MG63 (cell line): ENCODE data around the gene ARSD. TPM values are rescaled to one million over a fixed set of nuclear protein-coding genes. Genes with fewer than 3 reads are reported as not detected.
"Not testable (repeated sequence)": the region's sequence is repeated elsewhere in the genome, so short reads cannot be mapped to it uniquely, and the experiment has no call there.

Experiments used
- DNase-seq: peaks from one replicate; pipeline ENCODE4 v3.0.0-alpha.2; 2020
- H3K27me3 ChIP-seq: fragments of 250-450 bp; sonication (Bioruptor Pico); 2 replicates; pipeline ENCODE4 v1.5.1; 2020; ENCODE audit warnings: mild to moderate bottlenecking, moderate library complexity
- H3K36me3 ChIP-seq: fragments of 250-450 bp; sonication (Bioruptor Pico); 2 replicates; pipeline ENCODE4 v1.5.1; 2020; ENCODE audit warnings: mild to moderate bottlenecking, moderate library complexity
- H3K4me3 ChIP-seq: fragments of 250-450 bp; sonication (Bioruptor Pico); 2 replicates; pipeline ENCODE4 v1.5.1; 2020; ENCODE audit warnings: mild to moderate bottlenecking, moderate library complexity
- H3K9me3 ChIP-seq: fragments of 250-450 bp; sonication (Bioruptor Pico); 2 replicates; pipeline ENCODE4 v1.5.1; 2020; ENCODE audit warnings: mild to moderate bottlenecking, moderate library complexity
- total RNA-seq: library from RNA; depleted of rRNA; stranded (reverse); fragments of >200 nt; shearing (Covaris generic); gene quantifications from 2 replicates; pipeline ENCODE4 v1.2.3, GENCODE V29; 2014; ENCODE audit warnings: low replicate concordance; rRNA removed

ARSD gene, protein sequence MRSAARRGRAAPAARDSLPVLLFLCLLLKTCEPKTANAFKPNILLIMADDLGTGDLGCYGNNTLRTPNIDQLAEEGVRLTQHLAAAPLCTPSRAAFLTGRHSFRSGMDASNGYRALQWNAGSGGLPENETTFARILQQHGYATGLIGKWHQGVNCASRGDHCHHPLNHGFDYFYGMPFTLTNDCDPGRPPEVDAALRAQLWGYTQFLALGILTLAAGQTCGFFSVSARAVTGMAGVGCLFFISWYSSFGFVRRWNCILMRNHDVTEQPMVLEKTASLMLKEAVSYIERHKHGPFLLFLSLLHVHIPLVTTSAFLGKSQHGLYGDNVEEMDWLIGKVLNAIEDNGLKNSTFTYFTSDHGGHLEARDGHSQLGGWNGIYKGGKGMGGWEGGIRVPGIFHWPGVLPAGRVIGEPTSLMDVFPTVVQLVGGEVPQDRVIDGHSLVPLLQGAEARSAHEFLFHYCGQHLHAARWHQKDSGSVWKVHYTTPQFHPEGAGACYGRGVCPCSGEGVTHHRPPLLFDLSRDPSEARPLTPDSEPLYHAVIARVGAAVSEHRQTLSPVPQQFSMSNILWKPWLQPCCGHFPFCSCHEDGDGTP
- 5.9 and 6.6 TPM in 2 replicates for total RNA-seq

DNA sequence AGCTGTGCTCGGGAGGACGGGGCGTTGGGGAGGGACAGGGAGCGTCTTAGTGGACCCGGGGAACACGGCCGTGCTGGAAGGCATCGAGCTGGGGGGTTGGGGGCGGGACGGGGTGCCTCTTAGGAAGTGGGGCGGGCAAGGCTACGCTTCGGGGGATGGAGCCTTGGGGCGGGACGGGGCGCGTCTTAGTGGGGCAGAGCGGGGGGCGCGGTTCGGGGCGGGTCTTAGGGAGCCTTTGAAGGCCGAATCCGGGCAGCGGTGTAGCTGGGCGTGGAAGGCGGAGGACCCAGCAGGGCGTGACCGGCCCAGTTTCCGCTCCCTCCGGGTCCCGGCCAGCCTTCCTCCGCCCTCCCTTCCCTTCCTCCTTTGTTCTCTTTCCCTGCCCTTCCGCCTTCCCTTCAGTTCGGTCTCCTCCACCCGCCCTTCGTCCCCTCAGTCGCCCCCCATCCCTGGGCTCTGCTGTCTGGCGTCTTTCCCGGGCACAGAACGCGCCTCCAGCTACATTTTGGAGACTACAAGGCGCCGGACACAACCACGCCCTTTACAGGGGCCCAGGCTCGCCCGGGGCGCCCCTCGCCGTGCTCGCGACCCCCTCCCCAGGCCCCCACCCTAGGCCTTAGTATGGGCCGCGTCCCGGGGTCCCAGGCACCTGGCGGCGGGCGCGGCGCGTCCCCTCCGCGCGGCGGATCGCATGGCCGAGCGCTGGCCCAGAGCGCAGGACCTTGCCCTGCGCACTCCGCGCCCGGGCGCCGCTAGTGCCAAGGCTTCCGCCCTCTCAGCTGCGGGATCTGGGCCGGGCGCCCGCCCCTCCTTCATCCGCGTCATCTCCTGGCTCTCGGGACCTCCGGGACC, at the start of gene ARSD:
Gene ARSD (minus strand): TSS at position 757 of the 852 bp plus-strand sequence. CDS start 64 bp downstream, at position 693.
- H3K4me3 ChIP-seq: peak within 1 kb of the TSS; percentile 69
- DNase-seq: peak; percentile 84
- H3K27me3 ChIP-seq: no peaks in the 10 kb centered on the region
- no peaks in the 10 kb centered on the region for H3K36me3 ChIP-seq
- no peaks in the 10 kb centered on the region for H3K9me3 ChIP-seq

DNA sequence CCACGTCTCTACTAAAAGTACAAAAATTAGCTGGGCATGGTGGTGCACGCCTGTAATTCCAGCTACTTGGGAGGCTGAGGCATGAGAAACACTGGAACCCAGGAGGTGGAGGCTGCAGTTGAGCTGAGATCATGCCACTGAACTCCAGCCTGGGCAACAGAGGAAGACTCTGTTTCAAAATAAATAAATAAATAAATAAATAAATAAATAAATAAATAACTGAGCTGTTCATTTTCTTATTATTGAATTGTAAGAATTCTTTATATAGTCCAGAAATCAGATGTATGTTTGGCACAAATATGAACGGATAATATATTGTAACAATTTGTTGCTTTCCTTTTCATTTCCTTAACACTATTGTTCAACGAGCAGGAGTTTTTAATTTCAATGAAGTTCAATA, 49.5 kb upstream of the ARSD start:
- H3K36me3 ChIP-seq, DNase-seq, H3K27me3 ChIP-seq, H3K9me3 ChIP-seq, H3K4me3 ChIP-seq: not testable (repeated sequence)

DNA sequence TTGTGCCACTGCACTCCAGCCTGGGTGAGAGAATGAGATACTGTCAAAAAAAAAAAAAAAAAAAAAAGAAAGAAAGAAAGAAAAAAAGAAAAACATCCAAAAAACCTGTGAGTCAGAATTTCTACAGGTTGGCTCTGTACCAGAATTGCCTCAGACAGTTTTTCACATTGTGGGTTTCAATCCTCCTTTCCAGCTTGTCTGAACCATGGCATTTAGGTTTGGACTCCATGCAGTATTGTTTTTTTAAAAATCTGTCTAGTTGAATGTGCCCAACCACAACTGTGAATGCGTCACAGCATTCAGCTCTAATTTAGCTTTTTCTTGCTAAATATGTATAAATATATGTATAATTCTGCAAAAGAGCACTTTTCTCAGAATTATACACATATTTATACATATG, 45.8 kb upstream of the ARSD start:
- no peak for DNase-seq
- H3K36me3 ChIP-seq: no peaks in the 10 kb centered on the region

DNA sequence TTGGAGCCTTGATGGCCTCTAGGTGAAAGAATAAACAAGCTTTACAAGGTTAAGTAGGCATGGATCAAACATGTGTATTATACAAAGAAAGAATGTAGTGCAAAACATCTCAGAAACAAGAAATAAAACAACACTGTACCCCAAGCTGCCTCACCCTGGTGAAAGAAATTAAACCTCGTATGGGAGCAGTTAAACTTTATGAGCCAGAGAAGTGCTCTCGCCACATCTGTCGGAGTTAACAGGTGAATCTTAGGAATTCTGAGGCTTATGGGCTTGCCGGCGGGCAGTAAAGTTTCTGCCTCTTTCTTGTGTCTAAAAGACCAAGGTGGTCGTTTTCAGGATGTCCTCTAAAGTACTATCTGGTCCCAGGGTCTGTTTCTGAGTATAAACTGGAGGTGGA, 43.3 kb upstream of the ARSD start:
- Histone ChIP-seq H3K4me3 (no peak overlapping the region), H3K27me3 (no peaks in the 10 kb centered on the region)
- DNase-seq: no peak

More for the DNA sequence above, 45.8 kb upstream of the ARSD start:
- no peaks in the 10 kb centered on the region for H3K27me3 ChIP-seq
- H3K9me3 ChIP-seq: no peaks in the 10 kb centered on the region
- no peak overlapping the region for H3K4me3 ChIP-seq

DNA sequence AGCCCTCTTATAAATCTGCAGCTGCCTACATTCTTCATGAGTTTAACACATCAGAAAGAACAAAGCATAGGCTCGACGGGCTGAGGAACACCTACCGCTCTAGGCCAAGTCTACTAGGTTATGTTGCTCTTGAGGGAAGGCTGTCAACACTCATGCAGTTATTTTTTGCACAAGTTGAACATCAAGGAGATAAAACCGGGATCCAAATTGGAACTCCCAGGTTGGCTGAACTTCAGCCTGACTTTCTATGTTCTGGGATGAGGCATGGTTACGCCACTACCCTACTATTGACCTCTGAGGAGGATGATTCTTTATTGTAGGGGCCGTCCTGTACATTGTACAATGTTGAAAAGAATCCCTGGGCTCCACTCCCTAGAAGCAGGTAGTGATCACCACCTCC, 39.9 kb upstream of the ARSD start:
- Histone ChIP-seq H3K4me3 (no peak overlapping the region), H3K36me3 (no peaks in the 10 kb centered on the region), H3K27me3 (no peaks in the 10 kb centered on the region), H3K9me3 (no peaks in the 10 kb centered on the region)
- no peak for DNase-seq

More for the DNA sequence above, 43.3 kb upstream of the ARSD start:
- no peaks in the 10 kb centered on the region for H3K36me3 ChIP-seq
- no peaks in the 10 kb centered on the region for H3K9me3 ChIP-seq

DNA sequence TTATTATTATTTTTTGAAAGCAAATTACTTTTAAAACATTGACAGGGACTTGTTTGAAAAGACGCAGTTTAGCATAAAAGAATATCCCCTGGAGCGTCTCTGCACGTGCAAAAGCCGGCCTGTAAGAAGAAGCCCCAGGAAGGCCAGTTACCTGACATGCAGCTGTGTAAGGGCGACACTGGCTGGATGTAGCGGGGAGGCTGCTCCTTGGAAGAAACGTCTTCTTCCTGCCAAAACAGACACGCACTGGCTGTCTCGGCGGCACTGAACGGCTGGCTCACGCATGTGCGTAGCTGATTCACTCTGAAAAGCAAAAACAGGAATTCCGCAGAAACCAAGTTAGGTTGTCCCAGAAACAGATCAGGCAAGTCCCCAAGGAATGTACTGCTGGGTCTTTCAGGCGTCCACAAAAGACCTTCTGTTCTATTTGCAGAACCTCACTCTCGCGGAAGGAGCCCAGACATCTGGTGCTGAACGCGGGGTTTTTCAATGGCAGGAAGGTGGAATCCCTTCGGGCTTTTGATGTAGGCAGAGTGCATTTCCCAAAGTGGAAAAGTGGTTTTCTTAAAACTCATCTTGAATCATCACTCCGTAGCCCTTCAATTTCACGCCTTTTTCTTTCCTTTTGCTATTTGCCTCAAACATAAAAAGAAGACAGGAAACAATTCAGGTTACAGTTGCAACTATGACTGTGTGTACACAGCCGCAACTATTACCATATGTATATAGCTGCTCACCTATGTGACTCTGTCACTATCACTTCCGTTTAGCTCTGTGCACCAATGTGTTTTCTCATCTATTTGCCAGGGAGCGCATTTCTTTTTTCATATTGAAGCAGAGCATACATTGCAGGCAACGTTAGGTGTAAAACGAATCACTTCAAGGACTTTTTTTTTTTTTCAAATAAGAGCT, 39.1 kb upstream of the ARSD start:
- H3K9me3 ChIP-seq: no peaks in the 10 kb centered on the region
- H3K4me3 ChIP-seq: peak overlapping the region; percentile 33
- DNase-seq: peak; percentile 54

DNA sequence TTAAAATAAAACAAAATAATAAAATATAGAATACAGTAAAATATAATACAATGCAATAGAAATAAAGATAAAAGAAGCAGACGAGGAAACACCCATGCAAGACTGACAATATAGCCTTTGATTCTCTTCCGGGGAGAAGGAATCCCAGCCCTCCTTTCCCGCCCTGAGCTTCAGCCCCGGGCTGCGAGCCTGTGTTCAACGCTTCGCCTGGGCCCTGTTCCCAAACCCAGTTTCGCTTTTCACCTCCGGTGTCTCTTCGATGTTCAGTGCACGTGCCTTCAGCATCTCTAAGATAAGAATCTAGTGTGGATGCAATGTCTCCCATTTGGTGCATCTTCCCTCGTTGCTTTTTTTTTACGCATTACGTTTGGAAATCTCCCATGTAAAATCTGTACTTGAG, 38.4 kb upstream of the ARSD start:
- peak; percentile 21 for DNase-seq
- Histone ChIP-seq H3K27me3 (no peaks in the 10 kb centered on the region), H3K4me3 (peak overlapping the region; percentile 33), H3K36me3 (no peaks in the 10 kb centered on the region), H3K9me3 (no peaks in the 10 kb centered on the region)

More for the DNA sequence above, 39.1 kb upstream of the ARSD start:
- Histone ChIP-seq H3K27me3 (no peaks in the 10 kb centered on the region), H3K36me3 (no peaks in the 10 kb centered on the region)

DNA sequence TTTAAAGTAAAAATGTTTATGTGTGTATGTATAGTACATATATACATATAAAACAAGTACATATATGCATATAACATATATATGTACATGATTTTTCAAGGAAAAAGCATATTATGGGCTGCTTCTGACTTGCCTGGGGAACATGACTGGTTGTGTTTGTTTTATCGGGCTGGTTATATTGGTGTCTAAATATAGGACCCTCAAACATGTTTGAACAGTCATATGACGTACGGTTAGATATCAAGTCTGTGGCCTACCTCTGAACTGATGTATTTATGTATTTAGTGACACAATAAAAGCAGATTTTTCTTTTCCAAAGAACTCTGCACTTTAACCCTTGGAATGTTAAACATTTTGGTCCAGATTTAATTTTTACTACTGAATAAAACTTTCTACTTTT, 37.9 kb upstream of the ARSD start:
- Histone ChIP-seq H3K9me3 (no peaks in the 10 kb centered on the region), H3K36me3 (no peaks in the 10 kb centered on the region), H3K4me3 (no peak overlapping the region), H3K27me3 (no peaks in the 10 kb centered on the region)
- DNase-seq: no peak

DNA sequence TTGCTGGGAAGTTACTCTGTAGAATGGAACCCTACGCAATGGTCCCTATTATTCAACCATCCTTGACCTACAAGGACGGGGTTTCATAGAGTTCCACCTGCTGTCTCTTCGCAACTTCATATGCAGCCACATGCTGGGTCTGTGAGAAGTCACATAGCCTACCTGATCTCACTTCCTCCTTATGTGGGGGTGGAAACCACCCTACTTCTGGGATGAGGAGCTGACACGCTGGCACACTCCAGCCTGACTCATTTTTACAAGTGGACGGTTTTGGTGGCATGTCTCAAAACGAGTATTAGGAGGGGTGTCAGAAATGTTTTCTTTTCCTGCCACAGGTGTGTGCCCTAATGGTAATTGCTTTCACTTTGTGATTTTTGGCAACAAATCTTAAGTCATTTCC, 36.8 kb upstream of the ARSD start:
- Histone ChIP-seq H3K36me3 (no peaks in the 10 kb centered on the region), H3K9me3 (no peaks in the 10 kb centered on the region), H3K27me3 (no peaks in the 10 kb centered on the region), H3K4me3 (no peak overlapping the region)
- no peak for DNase-seq

DNA sequence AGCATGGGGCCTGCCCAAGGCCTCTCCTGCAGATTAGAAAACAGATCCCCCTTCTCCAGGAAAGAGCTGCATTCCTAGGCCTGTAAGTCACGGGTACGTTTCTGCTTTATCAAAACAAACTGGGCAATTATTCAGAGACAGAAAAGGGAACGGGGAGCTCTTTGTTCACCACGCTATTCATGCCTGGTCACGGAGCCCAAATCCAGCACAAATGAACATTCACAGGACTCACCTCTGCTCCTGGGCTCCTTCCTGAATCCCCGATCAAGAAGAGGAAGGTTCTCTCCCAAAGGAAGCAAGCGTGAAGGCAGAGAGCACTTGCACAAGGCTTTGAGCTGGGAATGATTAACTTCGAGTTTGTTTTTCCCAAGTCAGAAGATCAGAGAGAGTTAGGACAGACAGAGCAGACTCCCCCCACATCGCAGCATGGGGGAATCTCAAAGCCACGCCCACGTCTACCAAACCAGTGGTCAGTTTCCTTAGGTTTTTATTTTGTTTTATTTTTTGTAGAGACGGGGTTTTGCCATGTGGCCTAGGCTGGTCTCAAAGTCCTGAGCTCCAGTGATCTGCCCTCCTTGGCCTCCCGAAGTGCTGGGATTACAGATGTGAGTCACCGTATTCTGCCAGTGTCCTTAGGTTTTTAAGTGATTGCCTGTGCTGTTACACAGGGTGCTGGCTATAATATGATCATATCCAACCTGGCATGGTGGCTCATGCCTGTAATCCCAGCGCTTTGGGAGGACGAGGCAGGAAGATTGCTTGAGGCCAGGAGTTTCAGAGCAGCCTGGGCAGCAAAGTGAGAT, 35.1 kb upstream of the ARSD start:
- H3K27me3 ChIP-seq, H3K4me3 ChIP-seq, H3K9me3 ChIP-seq, H3K36me3 ChIP-seq: not testable (repeated sequence)
- DNase-seq: peak; percentile 4

DNA sequence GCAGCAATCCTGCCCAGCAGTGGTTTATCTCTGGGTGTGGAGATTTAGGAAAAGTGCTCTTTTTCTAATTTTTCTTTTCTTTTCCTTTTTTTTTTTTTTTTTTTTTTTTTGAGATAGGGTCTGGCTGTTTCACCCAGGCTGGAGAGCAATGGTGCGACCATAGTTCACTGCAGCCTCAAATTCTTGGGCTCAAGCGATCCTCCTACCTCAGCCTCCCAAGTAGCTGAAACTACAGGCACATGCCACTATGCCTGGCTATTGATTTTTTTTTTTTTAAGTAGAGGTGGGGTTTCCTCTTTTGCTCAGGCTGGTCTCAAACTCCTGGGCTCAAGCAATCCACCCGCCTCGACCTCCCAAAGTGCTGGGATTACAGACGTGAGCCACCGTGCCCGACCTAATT, 34.3 kb upstream of the ARSD start:
- not testable (repeated sequence) for H3K27me3 ChIP-seq

DNA sequence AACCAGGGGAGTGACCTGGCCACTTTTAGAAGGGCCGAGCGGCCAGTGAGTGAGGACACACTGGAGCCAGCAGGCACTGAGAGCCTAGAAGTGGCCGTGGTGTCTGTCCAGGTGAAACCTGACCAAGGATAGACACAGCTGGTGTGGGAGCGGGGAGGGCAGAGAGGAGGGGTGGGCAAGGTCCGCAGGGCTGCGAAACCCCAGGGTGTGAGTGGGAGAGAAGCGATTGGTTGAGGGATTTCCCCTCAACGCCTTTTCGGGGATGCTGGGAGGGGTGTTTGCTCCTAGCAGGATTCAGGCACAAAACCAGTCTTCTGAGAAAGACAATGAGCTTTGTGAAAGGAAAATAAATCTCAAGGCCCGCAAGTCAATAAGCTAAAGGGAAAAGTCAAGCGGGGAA, 33.2 kb upstream of the ARSD start:
- no peaks in the 10 kb centered on the region for H3K27me3 ChIP-seq
- no peak for DNase-seq
- H3K4me3 ChIP-seq: no peak overlapping the region
- no peaks in the 10 kb centered on the region for H3K9me3 ChIP-seq
- H3K36me3 ChIP-seq: no peaks in the 10 kb centered on the region

More for the DNA sequence above, 34.3 kb upstream of the ARSD start:
- DNase-seq, H3K9me3 ChIP-seq, H3K4me3 ChIP-seq, H3K36me3 ChIP-seq: not testable (repeated sequence)

DNA sequence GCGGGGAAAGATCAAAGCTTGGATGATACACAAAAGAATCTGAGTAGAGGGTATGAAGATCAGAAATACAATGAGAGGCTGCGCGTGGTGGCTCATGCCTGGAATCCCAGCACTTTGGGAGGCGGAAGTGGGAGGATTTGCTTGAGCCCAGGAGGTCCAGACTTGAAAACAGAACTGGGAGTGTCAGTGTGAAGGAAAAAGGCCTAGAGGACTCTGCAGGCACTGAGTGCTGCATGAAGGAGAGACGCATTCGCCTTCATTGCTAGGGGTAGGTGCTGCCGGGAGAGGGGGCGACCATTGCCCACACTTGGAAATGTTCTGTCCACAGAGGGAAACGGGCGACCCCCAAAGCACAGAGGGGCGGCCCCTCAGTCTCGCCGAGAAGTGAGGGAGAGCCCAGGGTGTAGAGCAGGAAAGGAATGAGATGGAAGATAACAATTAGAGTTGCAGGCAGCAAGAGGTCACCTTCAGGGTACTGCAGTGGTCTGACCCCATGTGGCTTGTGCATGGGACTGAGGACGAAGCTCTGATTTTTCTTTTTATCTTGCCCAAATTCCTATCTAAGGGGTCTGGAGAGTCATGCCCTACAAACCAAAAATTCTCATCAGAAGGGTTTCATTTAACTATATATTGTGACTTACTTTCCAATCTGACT, 31.8 kb upstream of the ARSD start:
- H3K27me3 ChIP-seq: no peaks in the 10 kb centered on the region
- DNase-seq: no peak
- H3K4me3 ChIP-seq: no peak overlapping the region
- H3K36me3 ChIP-seq: no peaks in the 10 kb centered on the region
- no peaks in the 10 kb centered on the region for H3K9me3 ChIP-seq

DNA sequence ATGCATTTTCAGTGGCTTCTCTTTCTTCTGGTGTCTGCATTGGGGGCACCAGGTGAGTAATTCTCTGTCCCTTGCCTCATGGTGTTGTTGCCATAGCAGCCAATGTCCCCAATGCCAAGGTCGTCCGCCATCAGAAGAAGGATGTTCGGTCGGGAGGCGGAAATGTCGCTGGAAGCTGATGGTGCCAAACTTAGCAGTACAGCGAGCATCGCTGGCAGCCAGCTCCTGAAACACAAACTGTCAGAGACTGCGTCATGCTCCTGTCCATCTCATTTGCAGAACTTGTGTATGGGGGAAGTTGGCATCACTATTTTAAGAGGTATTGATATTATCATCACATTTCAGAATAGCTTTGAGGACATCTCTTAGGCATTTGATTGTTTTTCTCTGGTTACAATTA, 29.1 kb upstream of the ARSD start:
- no peaks in the 10 kb centered on the region for H3K36me3 ChIP-seq
- H3K9me3 ChIP-seq: no peaks in the 10 kb centered on the region
- DNase-seq: no peak
- H3K27me3 ChIP-seq: no peaks in the 10 kb centered on the region
- no peak overlapping the region for H3K4me3 ChIP-seq

DNA sequence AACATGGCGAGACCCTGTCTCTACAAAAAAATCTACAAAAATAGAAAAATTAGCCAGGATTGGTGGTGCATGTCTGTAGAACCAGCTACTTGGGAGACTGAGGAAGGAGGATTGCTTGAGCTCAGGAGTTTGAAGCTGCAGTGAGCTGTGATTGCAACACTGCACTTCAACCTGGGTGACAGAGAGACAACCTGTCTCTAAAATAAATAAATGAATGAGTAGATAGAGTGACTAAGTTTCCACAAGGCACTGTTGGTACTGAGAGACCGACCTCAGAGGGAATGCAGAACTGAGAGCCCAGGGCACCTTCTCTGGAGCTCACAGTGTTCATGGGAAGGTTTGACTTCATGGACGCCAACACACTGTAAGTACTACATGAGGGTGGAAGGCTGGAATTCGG, 26.7 kb upstream of the ARSD start:
- no peaks in the 10 kb centered on the region for H3K36me3 ChIP-seq
- H3K27me3 ChIP-seq: no peaks in the 10 kb centered on the region
- no peak for DNase-seq
- no peaks in the 10 kb centered on the region for H3K9me3 ChIP-seq
- H3K4me3 ChIP-seq: no peak overlapping the region
